HG02884 (cell line): Measurements from ENCODE around the gene LDHB.
"Not testable (repeated sequence)": the region's sequence is repeated elsewhere in the genome, so short reads cannot be mapped to it uniquely, and the experiment has no call there.

Source experiments
- ATAC-seq: cut with Tn5 transposase; IDR thresholded peaks from one replicate; pipeline ENCODE4 v1.9.1; 2021; ENCODE audit warnings: mild to moderate bottlenecking, moderate library complexity; ENCODE audit not compliant: unreplicated experiment

The LDHB gene

DNA sequence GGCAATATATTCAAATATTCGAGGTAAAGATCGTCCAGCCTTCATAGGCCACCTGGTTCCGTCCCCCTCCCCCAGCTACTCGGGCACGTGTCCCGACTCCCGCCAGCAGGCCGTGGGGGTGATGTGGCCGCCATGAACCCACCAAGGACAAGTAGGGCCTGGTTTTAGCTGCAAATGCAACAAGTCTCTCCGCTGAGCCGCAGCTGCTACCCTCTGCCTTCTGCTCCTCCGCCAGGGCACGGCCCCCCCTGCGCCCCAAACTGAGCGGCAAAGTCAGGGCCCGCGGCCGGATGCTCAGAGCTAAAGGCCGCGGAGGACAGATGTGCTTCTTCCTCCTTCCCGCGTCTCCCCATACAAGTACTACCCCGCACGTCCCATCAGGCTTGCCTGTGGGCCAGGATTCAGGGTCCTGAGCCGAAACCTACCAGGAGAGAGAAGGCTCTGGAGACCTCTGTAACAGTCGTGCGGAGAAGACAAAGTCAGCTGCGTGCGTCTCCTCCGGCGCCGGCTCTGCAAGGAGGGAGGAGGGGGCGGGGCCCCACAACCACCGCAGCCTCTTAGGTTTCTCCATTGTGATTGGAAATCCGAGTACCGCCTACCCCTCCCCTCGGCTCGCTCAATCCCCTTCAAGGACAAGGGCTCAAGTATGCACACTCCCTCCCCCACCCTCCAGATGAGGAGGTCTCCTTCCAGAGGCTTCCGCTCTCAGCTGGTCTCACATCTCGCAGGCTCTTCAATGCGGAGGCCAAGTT, at the start of gene LDHB:
TSS of gene LDHB (minus strand) at position 517 of the 752 bp plus-strand sequence. CDS start 3,171 bp downstream, outside the sequence.
- ATAC-seq, result peak; percentile 96

DNA sequence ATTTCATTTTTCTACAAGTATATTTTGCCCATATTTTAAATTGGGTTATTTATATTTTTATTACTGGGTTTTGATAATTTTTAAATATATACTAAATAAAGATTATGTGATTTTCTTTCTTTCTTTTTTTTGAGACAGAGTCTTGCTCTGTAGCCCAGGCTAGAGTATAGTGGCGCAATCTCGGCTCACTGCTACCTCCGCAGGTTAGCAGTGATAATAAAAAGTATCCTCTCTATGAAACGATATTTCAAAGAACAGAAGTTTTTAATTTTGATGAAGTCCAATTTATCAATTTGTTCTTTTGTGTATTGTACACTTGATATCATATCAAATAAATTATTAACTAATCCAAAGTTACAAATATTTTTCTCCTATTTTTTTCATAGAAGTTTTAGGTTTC, 47.2 kb upstream of the LDHB start:
- ATAC-seq, result no peak

- ATAC-seq, result no peak
Measured at GRCh38 chr12:21699851-21700250, 42.2 kb upstream of the LDHB start.

DNA sequence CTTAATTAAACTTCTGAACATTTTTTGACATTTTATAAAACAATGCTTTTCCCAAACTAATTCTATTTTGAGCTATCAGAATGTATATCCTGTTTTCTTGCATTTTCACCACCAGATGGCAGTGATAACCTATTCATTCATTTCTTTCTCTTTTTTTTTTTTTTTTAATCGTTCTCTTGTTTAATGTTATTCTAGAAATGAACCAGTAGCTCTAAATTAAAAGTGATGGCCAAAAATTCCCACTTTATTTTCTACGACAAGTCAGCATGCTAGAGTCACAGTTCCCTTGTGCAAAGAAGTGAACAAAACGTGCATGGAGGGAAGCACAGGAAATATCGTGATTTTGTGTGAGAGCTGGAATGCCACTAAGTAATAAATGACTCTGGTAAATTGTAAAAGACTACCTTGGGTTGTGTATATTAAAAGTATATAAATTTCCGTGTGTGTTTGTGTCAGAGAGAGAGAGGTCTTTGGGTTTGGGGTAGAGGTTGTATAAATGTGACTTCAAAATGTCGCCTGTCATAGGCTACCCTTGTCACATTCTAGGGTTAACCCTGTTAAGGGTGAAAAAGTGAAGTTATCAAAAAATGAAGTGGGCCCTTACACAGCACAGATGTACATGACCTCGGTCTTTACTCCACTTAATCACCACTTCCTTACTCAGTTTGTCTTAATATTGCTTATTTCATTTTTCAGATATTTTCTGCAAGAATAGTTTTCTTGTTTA, 40.4 kb upstream of the LDHB start:
- no peak for ATAC-seq

DNA sequence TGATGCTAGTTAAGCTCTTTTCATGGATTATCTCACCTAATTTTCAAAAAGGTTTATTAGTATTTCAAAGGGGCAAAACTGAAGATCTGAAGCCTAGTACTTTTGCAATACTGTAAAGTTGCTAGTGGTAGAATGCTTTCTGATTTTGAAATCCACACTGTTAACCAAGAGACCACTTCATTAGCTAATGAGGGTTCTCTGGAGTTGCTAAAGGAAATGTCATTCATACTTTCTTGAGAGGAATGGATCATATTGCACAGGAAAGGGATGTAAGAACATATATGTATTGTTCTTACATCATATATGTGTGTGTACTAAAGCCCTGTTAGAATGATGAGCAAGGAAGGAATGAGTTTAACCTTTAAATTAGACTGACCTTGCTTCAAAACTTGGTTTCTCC, 39.0 kb upstream of the LDHB start:
- ATAC-seq, result no peak

DNA sequence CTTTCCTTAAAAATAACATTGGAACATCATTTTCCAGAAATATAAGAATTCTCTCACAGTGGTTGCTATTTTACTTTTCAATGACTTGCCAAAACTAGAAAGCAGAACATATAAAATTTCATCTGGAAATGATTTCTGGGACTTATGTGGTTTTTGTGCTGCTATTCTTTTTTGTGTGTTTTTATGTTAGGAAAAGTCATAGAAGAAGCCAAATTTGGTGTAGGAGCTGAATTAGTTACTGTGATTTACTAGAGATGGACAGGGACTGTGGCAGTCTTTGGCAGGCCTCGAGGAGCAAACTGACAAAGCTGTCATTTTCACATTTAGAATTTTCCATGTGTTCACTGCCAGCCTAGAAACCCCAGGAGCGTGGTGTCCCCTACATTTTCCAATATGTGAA, 38.3 kb upstream of the LDHB start:
- ATAC-seq, result no peak

DNA sequence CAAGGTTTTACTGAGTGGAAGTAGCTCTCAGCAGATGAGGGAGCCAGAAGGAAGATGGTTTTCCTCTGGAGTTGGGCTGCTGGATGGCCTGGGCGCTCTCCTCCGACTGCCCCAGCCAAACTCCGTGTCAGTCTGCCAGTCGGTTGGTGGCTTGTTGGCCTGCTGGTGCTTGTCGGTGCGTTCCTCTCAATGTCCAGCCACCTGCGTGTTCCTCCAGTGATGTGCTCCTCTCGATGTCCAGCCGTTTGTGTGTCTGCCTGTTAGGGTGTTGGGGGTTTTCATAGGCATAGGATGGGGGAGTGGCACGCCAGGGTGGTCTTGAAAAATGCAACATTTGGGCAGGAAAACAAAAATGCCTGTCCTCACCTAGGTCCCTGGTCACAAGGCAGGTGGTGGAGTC, 37.0 kb upstream of the LDHB start:
- no peak for ATAC-seq

DNA sequence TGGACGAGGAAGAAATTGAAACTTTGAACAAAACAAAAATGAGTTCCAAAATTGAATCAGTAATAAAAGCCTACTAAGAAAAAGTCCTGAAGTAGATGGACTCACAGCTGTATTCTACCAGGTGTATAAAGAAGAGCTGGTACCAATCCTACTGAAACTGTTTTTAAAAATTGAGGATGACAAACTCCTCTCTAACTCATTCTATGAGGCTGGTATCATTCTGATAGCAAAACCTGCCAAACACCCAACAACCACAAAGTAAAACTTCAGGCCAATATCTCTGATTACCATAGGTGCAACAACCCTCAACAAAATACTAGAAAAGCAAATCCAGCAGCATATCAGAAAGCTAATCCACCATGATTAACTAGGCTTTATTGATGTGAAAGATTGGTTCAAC, 33.9 kb upstream of the LDHB start:
- no peak for ATAC-seq

- no peak for ATAC-seq
Measured at GRCh38 chr12:21690704-21691368, 33.2 kb upstream of the LDHB start.

DNA sequence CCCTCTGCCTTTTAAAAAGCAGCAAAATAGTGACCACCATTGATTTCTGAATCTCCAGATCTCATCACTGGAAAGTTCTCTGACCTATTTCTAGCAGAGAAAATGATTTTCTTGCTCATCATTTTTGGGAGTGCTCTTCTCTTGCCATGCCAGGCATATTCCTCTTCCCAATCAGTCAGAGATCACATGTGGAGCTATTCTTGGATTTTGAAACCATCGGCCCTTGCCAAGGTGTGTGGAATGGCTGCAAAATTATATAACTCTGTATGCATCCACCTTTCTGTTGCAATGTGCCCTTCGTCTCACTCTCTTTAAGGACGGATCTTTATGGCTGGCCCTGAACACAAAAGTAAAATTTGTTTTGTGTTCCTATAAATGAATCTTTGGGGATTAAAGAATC, 25.5 kb upstream of the LDHB start:
- no peak for ATAC-seq

GRCh38 chr12:21678959-21679358, 21.3 kb upstream of the LDHB start:
- no peak for ATAC-seq

- no peak for ATAC-seq
Measured at GRCh38 chr12:21677622-21678277, 20.1 kb upstream of the LDHB start.

DNA sequence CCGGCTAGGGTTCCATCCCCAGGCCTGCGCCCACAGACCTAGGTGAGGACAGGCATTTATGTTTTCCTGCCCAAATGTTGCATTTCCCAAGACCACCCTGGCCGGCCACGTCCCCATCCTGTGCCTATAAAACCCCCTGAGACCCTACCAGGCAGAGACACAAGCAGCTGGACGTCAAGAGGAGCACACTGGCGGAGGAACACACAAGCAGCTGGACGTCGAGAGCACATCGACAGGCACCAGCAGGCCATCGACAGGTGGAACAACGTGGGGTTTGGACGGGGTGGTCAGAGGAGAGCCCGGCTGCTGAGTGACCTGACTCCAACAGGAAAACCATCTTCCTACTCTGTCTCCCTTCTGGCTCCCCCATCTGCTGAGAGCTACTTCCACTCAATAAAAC, 19.6 kb upstream of the LDHB start:
- ATAC-seq, result no peak

DNA sequence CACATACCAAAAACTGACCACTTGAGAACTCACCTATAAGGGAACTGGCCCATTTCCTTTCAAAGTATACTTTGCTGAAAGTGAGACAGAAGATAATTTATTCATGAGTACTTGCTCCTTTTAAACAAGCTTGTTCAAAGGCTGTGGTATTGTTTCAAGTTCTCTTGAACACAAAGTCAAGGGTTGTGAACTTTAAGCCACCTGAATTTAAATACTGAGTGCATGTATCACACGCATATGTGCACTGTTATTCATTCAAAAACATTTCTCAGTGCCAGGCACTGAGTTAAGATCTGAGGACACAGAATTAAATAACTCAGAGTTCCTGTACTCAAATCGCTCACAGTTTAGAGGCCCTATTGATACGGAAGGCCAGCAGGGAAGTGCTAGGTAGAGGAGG, 19.1 kb upstream of the LDHB start:
- ATAC-seq, result no peak

DNA sequence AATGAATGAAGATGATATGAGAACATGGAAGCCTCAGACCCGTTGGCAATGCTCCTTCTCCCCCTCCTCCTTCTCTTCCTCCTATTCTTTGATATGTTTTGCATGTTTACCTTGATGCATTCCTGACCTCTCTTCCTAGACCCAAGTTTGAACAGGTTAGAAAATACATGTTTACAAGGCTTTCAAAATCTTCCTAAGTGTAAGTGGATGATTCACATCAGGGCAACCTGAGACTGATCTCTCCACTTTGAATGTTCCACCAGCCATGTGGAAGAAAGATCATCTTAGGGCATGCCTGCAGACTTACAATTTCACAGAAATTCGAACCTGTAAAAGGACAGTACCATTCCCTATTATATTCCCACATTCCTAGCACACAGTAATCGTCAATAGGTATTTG, 18.0 kb upstream of the LDHB start:
- ATAC-seq, result no peak

DNA sequence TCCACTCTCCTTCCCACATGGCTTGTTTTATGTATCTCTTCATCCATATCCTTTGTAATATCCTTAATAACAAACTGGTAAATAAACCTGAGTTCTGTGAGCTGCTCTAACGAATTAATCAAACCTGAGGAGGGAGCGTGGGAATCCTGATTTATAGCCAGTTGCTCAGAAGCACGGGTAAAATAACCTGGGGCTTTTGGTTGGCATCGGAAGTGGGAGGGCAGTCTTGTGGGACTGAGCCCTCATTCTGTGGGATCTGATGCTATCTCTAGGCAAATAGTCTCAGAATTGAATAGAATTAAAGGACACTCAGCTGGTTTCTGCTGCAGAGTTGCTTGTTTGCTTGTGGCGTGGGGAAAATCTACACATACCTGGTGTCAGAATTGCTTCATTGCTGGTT, 17.5 kb upstream of the LDHB start:
- no peak for ATAC-seq

DNA sequence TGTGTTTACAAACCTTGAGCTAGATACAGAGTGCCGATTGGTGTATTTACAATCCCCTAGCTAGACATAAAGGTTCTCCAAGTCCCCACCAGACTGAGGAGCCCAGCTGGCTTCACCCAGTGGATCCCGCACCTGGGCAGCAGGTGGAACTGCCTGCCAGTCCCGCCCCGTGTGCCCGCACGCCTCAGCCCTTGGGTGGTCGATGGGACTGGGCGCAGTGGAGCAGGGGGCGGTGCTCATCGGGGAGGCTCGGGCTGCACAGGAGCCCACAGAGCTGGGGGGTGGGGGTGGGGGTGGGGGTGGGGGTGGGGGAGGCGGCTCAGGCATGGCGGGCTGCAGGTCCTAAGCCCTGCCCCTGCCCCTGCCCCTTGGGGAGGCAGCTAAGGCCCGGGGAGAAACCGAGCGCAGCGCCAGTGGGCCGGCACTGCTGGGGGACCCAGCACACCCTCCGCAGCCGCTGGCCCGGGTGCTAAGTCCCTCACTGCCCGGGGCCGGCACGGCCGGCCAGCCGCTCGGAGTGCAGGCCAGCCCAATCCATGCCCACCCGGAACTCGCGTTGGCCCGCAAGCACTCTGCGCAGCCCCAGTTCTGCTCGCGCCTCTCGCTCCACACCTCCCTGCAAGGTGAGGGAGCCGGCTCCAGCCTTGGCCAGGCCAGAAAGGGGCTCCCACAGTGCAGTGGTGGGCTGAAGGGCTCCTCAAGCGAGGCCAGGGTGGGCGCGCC, 16.3 kb upstream of the LDHB start:
- not testable (repeated sequence) for ATAC-seq

DNA sequence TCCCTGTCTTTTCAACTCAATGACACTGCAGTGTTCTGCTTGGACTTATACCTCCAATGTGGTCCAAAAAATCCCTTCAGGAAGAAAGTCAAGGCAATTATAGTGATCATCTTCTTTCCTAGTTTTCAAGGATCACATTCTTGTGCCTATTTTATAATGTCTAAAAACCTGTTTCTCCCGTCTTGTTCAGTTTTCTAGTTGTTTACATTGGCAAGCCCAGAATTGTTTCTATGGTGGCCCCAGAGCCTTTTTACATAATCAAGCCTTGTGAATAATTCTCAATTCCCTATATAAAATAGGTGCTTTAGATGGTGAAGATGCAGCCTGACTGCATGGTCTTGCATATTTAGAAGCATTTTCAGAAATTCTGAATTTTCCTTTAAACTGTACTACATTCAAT, 14.5 kb upstream of the LDHB start:
- ATAC-seq, result no peak

DNA sequence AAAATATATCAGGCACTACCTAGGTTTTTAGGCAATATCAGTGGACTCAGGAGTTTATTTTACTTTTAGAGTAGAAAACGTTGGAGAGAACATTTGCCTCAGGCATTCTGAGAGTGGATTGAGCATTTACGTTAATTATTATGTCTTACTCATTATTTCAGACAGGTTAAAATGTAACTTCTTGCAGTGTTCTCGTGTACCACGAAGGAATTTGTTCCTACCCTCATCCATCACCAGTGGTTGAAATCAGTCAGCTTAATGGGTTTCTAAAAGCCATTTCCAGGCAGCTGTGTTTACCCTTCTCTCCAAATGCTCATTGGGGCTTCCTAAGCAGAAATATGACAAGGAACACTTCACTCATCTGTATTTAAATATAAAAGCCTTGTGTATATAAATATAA, 9.1 kb upstream of the LDHB start:
- no peak for ATAC-seq

DNA sequence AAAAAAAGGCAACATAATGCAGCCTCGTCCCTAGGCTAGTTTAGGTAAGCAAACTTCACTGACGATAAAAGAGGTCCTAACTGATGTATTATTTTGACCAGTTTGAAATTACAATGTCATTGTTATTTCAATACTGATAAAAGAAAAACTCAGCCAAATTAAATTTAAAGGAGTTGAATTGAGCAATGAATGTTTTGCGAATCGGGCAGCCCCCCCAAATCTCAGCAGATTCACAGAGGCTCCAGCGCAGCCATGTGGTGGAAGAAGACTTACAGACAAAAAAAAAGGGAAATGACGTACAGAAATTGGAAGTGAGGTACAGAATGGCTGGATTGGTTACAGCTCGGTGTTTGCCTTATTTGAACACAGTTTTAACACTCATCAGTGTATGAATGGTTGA, 8.2 kb upstream of the LDHB start:
- ATAC-seq, result no peak
